NCI-H128 (cell line): Measurements from ENCODE around the gene DAPK2.

ENCODE experiments used
- DNase-seq: peaks from one replicate; lab custom pipeline; 2025; ENCODE audit not compliant: unreplicated experiment; lab: John Stamatoyannopoulos, UW

The DAPK2 gene

DNA sequence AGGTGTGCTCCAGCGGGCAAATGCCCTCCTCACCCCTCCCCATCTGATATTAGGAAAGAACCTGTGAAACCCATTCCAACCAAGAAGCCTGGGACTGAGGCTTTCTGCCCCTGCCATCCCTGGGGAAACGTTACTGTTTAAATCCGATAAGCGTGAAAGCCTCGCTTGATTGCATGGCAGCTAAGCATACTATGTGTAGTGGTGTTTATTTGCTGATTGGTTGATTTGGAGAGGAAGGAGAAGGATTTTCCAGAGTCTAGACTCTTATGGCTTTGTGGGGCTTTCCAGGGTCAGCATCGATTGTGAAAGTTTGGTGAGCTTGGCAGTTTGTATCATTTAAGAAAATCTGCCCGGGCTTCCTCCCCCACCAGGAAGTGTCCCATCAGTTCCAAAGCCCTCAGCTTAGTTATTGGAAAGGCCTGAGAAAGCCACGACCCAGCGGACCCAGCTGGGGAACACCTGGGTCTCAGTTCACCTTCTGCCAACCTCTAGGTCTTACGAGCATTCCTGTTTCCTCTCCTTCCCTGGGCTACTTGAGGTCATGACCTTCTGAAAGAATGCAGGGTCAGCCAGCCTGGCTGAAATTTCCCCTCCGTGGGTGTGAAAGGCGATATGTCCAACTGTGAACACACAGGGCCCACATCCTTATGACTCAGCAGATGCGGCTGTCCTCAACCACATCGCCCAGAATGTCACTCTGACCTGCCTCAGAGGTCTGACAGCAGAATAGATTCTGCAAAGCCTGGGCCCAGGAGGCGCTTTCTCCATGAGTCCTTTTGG lies 149.8 kb downstream of the DAPK2 start:
- DNase-seq: no peak

DNA sequence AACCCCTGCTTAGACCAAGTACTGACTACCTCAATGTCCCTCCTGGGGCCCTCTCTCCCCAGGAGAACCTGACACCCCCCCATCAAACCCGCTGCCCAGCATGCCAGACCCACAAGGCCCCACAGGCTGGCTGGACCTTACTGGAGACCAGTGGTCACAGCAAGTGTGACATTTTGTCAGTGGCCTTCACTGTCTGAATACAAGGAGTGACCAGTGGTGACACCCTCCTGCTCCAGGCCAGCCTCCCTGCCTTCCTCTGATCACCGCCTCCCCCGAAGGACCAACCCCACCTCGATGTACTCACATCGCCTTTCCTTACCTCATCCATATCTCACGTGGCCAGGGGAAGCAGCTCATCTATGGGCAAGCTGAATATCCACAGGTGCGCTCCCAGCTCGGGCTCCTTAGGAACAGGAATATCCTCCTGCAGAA lies 150.5 kb downstream of the DAPK2 start:
- DNase-seq: no peak

DNA sequence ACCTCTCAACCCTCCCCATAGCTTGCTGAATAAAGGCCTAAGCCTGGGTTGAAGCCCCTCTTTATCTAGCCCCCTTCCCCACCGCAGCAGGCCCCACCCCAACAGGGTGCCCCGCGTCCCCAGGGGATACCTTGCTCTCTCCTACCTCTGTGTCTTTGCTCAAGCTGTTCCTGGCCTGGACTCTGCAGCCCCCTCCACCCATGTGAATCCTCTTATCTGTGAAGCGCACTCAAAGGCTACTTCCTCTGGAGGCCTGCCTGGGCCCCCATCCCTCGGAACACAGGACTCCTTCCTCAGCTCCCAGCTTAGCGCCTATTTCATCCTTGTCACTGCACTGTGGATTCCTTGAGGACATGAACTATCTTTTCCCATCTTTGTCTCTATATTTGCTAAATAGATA lies 151.1 kb downstream of the DAPK2 start:
- DNase-seq: no peak

GRCh38 chr15:63894662-63894949 lies 151.7 kb downstream of the DAPK2 start:
- no peak for DNase-seq

DNA sequence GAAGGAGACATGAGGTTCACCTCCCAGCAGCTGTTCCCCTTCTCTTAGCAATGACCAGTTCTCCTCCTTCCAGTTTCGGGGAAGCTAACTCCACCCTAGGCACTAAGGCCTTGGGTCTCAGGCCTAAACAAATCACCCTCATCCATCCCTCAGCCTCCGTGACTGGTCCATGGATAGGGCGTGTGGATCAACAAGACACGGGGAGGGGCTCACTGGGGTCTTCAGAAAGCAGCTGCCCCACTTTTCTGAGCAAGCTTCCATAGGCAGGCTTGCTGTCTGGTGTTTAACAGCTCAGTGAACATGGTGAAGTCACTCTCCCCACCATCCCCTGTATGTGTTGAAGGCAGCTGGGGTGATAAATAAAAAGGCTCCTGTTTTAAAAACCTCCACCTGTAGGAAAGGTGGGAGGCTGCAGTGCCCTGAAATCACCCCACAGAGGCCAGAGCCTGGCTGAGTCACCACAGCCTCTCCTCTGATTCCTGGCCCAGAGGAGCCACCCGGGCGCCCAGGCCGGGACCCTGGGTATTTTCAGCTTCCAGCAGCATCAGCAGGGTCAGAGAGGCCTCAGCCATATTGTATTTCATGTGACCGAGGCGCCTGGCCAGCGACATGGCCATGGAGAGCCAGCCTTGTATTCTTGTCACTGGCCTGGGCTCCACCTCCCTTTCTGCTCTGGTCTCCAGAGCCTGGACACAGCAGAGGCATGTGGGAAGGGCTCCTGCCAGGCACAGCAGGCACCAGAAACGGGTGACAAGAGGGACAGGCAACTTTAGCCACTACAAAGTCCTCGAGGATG lies 152.2 kb downstream of the DAPK2 start:
- no peak for DNase-seq

DNA sequence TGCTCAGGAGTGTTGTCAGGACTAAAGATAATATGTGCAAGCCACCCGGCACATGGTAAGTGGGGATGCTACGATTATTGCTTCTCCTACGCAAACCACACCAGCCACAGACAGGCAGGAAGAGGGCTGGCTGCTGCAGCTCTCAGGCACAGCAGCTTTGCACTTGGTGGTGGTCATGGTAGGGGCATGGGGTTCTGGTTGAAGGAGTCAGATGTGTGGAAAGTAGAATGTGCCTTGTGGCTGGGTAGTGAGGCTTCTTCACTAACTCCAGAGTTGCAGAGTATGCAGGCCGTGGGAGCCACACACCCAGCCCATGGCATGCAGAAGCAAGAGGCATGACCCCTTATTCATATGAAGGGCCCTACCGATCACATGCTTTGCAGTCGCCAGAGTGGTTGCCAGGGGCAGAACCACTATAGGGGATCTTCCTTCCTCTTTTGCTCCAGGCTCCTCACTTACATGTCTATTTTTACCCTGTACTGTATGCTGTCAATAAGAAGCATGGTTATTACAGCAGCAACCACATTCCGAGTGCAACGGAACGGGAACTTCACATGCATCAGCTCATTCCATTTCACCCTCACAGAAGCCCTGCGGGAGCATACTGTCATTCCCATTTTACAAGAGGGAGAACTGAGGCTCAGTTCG lies 153.4 kb downstream of the DAPK2 start:
- no peak for DNase-seq

DNA sequence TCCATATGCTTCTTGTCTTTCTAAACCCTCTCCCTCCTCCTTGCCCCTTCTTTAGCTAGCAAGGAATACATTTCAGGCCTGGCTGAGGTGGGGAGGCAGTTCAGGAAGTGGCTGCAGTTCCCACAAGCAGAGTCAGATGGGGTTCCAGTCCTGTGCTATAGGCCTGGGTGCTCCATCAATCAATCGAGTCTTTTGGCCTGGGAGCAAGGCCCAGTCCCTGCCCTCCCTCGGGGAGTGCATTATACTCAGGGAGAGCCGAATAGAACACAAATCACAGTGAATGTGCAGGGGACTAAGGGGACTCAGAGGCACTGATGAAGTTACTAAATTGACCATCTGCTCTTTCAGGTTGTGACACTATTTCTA lies 154.5 kb downstream of the DAPK2 start:
- DNase-seq: no peak

GRCh38 chr15:63891079-63891767 lies 155.1 kb downstream of the DAPK2 start:
- no peak for DNase-seq

GRCh38 chr15:63890617-63891016 lies 155.7 kb downstream of the DAPK2 start:
- DNase-seq: no peak

DNA sequence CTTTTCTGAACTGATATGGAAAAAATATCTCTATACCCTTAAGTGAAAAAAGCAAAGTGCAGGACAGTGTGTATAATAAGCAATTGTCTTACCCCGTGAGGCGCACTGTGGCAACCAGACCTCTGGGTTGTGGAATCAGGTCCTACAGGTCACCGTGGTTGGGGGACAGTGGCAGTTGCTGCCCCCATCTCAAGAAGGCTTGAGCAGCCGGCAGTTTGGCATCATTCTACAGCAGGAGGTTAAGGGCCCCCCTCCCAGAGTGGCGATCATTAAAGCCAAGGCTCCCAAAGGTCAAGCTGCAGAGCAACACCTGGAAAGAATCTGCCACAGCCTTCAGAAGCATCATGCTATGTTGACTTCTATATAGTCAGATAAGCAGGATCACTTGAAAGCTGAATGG lies 156.5 kb downstream of the DAPK2 start:
- DNase-seq: no peak

GRCh38 chr15:63888823-63889222 lies 157.5 kb downstream of the DAPK2 start:
- DNase-seq: no peak

- no peak for DNase-seq
Observed at GRCh38 chr15:63888146-63888545, 158.1 kb downstream of the DAPK2 start.

- no peak for DNase-seq
Observed at GRCh38 chr15:63887630-63888029, 158.7 kb downstream of the DAPK2 start.

GRCh38 chr15:63884953-63885352 lies 161.3 kb downstream of the DAPK2 start:
- DNase-seq: no peak

DNA sequence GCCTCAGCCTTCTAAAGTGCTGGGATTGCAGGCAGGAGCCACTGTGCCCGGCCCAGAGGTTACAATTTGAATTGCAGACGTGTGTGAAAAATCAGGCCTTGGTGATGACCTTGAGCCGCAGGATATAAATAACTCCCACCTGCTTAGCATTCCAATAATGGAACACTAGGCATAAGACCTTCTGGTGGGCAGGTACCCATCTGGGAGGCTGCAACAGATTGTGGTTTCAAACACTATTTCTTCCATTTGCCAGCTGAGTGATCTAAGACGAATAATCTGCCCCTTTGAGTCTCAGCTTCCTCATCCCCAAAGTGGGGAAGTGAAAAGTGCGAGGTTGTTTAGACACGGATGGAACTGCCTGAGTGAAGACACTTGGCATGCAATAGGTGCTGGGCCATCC lies 164.9 kb downstream of the DAPK2 start:
- no peak for DNase-seq

DNA sequence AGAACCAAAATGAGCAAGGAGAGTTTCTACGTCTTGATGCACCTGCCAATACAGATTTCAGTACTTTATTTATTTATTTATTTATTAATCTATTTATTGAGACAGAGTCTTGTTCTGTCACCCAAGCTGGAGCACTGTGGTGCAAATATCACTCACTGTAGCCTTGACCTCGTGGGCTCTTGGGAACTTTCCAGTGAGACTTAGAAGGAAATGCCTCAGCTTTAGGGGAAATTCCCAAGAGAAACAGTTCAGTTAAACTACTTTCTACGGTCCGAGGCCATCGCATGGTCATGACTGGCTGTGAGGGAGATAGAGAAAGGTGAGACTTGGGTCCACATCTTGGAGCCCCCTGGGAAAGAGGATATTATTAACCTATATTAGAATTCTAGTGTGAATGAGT lies 165.5 kb downstream of the DAPK2 start:
- DNase-seq: no peak

DNA sequence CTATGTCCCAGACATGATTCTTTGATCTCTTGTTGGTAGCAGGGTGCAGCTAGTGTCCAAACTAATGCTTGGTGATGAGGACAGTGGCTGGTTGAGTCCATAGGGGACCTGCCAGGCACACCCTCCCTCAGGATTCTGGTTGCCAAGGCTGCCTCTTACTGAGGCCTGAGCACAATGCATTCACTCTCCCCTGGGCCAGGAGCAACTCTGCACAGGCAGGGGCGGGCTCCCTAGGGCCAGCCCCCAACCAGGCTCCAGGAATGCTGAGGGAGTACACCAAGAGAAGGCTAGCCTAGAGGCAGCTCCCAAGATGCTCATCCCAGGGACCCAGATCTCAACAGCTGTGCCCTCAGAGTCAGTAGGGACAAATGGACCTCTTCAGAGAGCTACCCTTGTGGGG lies 166.3 kb downstream of the DAPK2 start:
- DNase-seq: no peak

DNA sequence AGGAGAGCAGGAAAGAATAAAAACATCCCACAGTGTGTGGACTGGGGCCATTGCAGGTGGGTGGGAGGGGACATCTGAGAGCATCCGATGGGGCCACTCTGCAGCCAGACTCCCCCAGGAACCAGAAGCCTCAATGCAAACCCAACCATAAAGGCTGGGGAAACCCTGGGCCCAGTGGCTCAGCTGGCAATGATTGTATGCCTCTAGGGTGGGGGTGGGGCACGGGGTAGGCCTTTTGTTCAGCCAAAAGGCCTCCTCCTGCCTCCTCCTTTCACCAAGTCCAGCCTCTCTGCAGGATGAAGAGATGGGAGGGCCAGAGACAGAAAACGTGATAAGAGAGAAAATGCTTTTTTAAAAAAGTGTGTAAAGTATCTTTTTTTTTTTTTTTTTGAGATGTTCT lies 167.1 kb downstream of the DAPK2 start:
- no peak for DNase-seq

- DNase-seq: no peak
Observed at GRCh38 chr15:63877713-63878271, 168.5 kb downstream of the DAPK2 start.

GRCh38 chr15:63876085-63876662 lies 170.1 kb downstream of the DAPK2 start:
- DNase-seq: no peak

GRCh38 chr15:63874616-63875015 lies 171.7 kb downstream of the DAPK2 start:
- DNase-seq: no peak
